Measurements from ENCODE around the gene MMP12.

GRCh38 chr11:102846292-102846691 is 28.5 kb downstream of the MMP12 start:
- TF ChIP-seq CTCF (IDR thresholded peaks at IDR 0.05; ENCODE audit: low read depth, low read length, poor library complexity, severe bottlenecking) (no peak), EZH2phosphoT487 (IDR thresholded peaks at IDR 0.05; ENCODE audit: borderline replicate concordance, low read length) (no peak)

Measured in DOHH2 (cell line).